ENCODE results near the gene PORCN.

- TF ChIP-seq POLR2AphosphoS5 (IDR thresholded peaks at IDR 0.05) (no peak), POLR2A (IDR thresholded peaks at IDR 0.05) (no peak), CTCF (IDR thresholded peaks at IDR 0.05) (no peak)
Measured at GRCh38 chrX:48482526-48482925, 26.3 kb upstream of the PORCN start.
